Measurements from ENCODE around the gene SCGB3A1. TPM values are rescaled to one million over a fixed set of nuclear protein-coding genes. Genes with fewer than 3 reads are reported as not detected.

Gene SCGB3A1
- total RNA-seq, 1 experiment from 2014 or later: not detected

DNA sequence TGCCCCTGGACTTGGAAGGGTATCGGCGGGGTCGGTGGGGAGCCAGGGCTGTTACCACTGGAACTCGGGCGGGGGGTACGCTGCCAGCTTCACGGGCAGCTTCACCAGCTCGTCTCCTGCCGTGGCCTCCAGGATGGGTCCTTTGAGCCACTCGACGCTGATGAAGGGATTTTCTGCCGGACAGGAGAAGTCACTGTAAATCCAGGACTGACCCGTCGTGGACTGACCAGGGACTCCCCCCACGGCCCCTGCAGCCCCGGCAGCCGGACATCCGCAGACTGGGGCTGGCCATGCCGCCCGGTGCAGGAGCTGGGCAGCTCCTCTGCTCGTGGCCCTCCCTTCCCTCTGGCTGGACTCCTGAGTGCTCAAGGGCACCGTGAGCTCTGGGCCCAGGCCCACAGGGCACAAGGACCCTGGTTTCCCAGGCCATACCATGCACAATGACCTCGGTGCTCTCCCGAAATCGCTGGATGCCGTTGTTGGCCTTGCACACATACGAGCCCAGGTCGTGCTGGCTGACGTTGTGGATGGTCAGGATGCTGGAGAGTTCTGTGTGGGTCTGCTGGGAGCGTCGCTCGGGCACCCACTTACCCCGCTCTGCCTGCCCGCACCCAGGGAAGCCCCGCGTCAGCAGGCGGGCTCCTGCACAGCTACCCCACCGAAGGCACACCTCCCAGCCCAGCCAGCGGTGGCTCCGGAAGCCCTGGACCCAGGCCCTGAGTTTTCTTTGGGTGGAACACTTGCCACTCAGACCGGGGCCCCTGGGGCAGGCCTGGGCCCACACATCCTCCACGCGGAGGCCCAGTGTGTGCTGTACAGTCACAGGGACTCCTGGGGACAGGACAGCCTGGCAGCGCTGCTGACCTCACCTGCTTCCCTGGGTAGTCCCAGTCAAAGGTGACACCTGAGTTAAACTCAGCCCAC is 37.8 kb upstream of the SCGB3A1 start:
- intact Hi-C loops (cut with micrococcal nuclease; ENCODE audit: unreplicated experiment): no loop called here
- no peak for DNase-seq
- Mint-ChIP-seq H3K9me3 (ENCODE audit: low read depth, unreplicated experiment) (no peaks in the 10 kb centered on the region), H3K4me1 (ENCODE audit: low read depth, unreplicated experiment) (no peaks in the 10 kb centered on the region), H3K27me3 (ENCODE audit: unreplicated experiment) (peaks cover 52% of the 10 kb centered on the region), H3K4me3 (ENCODE audit: low read depth, unreplicated experiment) (no peak overlapping the region), H3K36me3 (ENCODE audit: insufficient read depth, unreplicated experiment) (no peaks in the 10 kb centered on the region), H3K27ac (ENCODE audit: unreplicated experiment) (no peak overlapping the region)
- TF ChIP-seq, protein P1, sequence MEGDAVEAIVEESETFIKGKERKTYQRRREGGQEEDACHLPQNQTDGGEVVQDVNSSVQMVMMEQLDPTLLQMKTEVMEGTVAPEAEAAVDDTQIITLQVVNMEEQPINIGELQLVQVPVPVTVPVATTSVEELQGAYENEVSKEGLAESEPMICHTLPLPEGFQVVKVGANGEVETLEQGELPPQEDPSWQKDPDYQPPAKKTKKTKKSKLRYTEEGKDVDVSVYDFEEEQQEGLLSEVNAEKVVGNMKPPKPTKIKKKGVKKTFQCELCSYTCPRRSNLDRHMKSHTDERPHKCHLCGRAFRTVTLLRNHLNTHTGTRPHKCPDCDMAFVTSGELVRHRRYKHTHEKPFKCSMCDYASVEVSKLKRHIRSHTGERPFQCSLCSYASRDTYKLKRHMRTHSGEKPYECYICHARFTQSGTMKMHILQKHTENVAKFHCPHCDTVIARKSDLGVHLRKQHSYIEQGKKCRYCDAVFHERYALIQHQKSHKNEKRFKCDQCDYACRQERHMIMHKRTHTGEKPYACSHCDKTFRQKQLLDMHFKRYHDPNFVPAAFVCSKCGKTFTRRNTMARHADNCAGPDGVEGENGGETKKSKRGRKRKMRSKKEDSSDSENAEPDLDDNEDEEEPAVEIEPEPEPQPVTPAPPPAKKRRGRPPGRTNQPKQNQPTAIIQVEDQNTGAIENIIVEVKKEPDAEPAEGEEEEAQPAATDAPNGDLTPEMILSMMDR (IDR thresholded peaks at IDR 0.05; ENCODE audit: unreplicated experiment): no peak
- CTCF ChIA-PET: interaction anchor here (0.7 to 1.5 kb wide), 2 partner anchors 18 kb away, joined by 3 read pairs; no protein-coding TSS in a partner anchor
- BruUV-seq (replicated peaks): no TSS peak

DNA sequence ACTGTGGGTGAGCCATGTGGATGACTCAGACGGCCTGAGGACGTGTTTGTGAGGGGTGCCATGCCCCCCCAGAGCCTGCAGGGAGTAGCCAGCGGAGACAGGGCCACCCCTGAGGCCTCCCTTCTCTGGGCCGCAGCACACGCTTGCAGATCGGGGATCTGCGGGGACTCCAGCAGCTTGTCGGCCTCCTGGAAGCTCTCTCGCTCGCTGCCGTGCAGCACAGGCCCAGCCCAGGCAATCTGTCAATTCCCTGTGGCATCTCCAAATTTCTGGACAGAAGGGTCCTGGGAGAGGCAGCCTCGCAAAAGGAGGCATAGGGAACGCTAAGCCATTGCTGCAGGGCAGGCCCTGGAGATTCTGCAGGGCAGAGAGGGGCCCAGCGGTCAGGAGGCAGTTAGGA is 36.9 kb upstream of the SCGB3A1 start:
- BruUV-seq (replicated peaks): no TSS peak
- no peak for DNase-seq
- CTCF ChIA-PET: interaction anchor here (0.6 kb wide), 1 partner anchor 28 kb away, joined by 5 read pairs; no protein-coding TSS in a partner anchor
- no peaks in the 10 kb centered on the region for H3K36me3 Mint-ChIP-seq (ENCODE audit: insufficient read depth, unreplicated experiment)
- intact Hi-C loops (cut with micrococcal nuclease; ENCODE audit: unreplicated experiment): no loop called here
- TF ChIP-seq, protein P1 (IDR thresholded peaks at IDR 0.05; ENCODE audit: unreplicated experiment): no peak
- H3K27me3 Mint-ChIP-seq (ENCODE audit: unreplicated experiment): peaks cover 45% of the 10 kb centered on the region
- H3K4me3 Mint-ChIP-seq (ENCODE audit: low read depth, unreplicated experiment): no peak overlapping the region
- no peaks in the 10 kb centered on the region for H3K4me1 Mint-ChIP-seq (ENCODE audit: low read depth, unreplicated experiment)
- no peaks in the 10 kb centered on the region for H3K9me3 Mint-ChIP-seq (ENCODE audit: low read depth, unreplicated experiment)
- no peak overlapping the region for H3K27ac Mint-ChIP-seq (ENCODE audit: unreplicated experiment)

DNA sequence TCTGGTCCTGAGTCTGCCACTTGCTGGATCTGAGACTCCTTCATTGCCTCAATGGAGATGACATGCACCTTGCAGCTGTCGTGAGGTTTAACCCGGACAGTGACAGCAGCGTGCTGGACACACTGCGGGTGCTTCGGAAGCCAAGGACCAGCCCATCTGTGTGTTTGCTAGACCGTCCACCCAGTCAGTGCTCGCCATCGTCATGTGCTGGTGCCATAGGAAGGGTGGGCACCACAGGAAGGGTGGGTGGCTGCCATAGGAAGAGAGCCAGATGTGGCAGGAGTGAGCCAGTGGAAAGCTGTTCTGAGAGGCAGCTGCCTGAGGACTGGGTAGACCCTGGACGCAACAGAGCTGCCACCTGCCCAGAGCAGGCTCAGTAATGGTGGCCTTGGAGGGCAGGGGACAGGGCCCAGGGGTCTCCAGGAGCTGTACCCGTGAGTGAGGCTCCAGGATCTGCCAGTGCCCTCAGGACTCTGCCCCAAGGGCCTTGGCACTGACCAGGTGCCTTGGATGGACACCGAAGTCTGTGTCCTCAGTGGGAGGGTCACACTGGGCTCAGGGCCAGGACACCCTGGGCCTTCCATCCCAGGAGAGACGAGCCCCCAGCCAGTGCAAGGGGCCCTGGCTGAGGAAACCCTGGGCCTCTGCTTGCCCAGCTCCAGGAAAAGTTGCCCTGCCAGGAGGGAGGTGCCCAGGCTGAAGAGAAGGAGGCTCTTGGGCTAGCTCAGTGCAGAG is 36.3 kb upstream of the SCGB3A1 start:
- TF ChIP-seq, protein P1 (IDR thresholded peaks at IDR 0.05; ENCODE audit: unreplicated experiment): no peak
- CTCF ChIA-PET: interaction anchor here (0.6 kb wide), 1 partner anchor 29 kb away, joined by 5 read pairs; no protein-coding TSS in a partner anchor
- Mint-ChIP-seq H3K4me3 (ENCODE audit: low read depth, unreplicated experiment) (no peak overlapping the region), H3K36me3 (ENCODE audit: insufficient read depth, unreplicated experiment) (no peaks in the 10 kb centered on the region), H3K27me3 (ENCODE audit: unreplicated experiment) (peaks cover 40% of the 10 kb centered on the region), H3K9me3 (ENCODE audit: low read depth, unreplicated experiment) (no peaks in the 10 kb centered on the region), H3K4me1 (ENCODE audit: low read depth, unreplicated experiment) (no peaks in the 10 kb centered on the region), H3K27ac (ENCODE audit: unreplicated experiment) (no peak overlapping the region)
- no TSS peak for BruUV-seq (replicated peaks)
- no peak for DNase-seq
- intact Hi-C loops (cut with micrococcal nuclease; ENCODE audit: unreplicated experiment): no loop called here

DNA sequence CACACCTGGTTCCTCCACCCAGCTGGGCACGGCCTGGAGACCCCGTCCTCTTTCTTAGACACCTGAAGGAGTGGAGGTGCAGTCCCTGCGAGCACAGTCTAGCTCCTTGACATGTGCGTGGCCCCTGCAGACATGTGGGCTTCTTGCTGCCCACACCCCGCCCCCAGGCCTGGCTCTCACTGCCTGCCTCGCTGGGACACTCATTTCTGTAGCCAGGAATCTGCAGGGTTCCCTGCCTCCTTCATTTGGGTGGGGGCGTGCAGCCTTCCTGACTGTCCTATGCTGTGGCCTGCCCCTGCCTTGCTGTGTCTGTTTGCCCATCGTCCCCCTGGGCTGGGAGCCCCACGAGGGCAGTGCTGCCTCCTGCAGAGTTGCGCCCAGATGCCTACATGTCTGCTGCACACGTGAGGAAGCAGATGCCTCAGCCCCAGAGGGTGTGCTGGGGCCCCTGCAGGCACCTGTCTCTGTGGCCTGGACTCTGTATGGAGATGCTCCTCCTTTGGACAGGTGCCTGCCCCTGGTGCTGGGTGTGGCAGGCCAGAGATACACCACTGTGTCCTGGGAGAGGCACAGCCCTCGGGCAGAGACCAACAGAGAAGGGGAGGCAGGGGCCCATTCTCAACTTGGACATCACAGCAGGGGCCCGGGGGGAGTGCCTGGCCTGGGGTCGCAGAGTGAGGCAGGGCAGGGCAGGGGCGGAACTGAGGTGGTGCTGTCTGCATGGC is 35.5 kb upstream of the SCGB3A1 start:
- H3K27ac Mint-ChIP-seq (ENCODE audit: unreplicated experiment): no peak overlapping the region
- no peak overlapping the region for H3K4me3 Mint-ChIP-seq (ENCODE audit: low read depth, unreplicated experiment)
- no peak for DNase-seq
- TF ChIP-seq, protein P1 (IDR thresholded peaks at IDR 0.05; ENCODE audit: unreplicated experiment): no peak
- no peaks in the 10 kb centered on the region for H3K9me3 Mint-ChIP-seq (ENCODE audit: low read depth, unreplicated experiment)
- H3K4me1 Mint-ChIP-seq (ENCODE audit: low read depth, unreplicated experiment): no peaks in the 10 kb centered on the region
- CTCF ChIA-PET: no interaction called here
- H3K36me3 Mint-ChIP-seq (ENCODE audit: insufficient read depth, unreplicated experiment): no peaks in the 10 kb centered on the region
- BruUV-seq (replicated peaks): no TSS peak
- intact Hi-C loops (cut with micrococcal nuclease; ENCODE audit: unreplicated experiment): no loop called here
- peaks cover 40% of the 10 kb centered on the region for H3K27me3 Mint-ChIP-seq (ENCODE audit: unreplicated experiment)

Data from Calu3 (cell line).